Left lung (tissue), 10 donors: Measurements from ENCODE around the gene PRR23E. TPM values are rescaled to one million over a fixed set of nuclear protein-coding genes. Genes with fewer than 3 reads are reported as not detected.
A peak's percentile ranks its signal among the peaks of the same experiment; 100 is the strongest.

ENCODE experiments used
- ATAC-seq: fragments of 200-7000 bp; cut with Tn5 transposase; one replicate; pipeline ENCODE4 v1.9.1; 2020; ENCODE audit warnings: moderate library complexity
- DNase-seq, 4 donors: peaks; one replicate each; pipeline ENCODE4 v3.0.0-alpha.2; 2013 to 2020
- H3K27ac ChIP-seq, 2 donors: fragments of 200-600 bp; sonication (generic) in 1 of 2; one replicate each; pipeline versions ENCODE4 v1.5.0 to v1.8.0; 2020 to 2021
- H3K27me3 ChIP-seq, 2 donors: fragments of 200-600 bp; sonication (generic) in 1 of 2; one replicate each; pipeline versions ENCODE4 v1.5.0 to v1.8.0; 2020 to 2021
- H3K36me3 ChIP-seq, 2 donors: fragments of 200-600 bp; sonication (generic) in 1 of 2; one replicate each; pipeline versions ENCODE4 v1.5.0 to v1.8.0; 2020 to 2021
- H3K4me1 ChIP-seq, 2 donors: fragments of 200-600 bp; one replicate each; pipeline ENCODE4 v1.8.0; 2021
- H3K4me3 ChIP-seq, 2 donors: fragments of 200-600 bp; sonication (generic) in 1 of 2; one replicate each; pipeline versions ENCODE4 v1.5.0 to v1.8.0; 2020 to 2021; ENCODE audit warnings: mild to moderate bottlenecking in 1 of 2
- H3K9me3 ChIP-seq, 2 donors: fragments of 200-600 bp; sonication (generic) in 1 of 2; one replicate each; pipeline versions ENCODE4 v1.5.0 to v1.8.0; 2020 to 2021
- intact Hi-C, 2 donors: fragments of 100-400 bp; cut with DNase I; formaldehyde crosslinking; loops; one replicate each; pipeline versions ENCODE4 v1.11.2 to v1.14.2; 2022
- polyA plus RNA-seq, 6 donors: library from polyadenylated mRNA; unstranded; fragments of 120-200 nt; gene quantifications; one replicate each; pipeline ENCODE4 v1.2.1, GENCODE V29; 2013; ENCODE audit not compliant: insufficient read length in 6 of 6
- total RNA-seq, 2 donors: library from RNA; stranded (reverse); fragmentation: NEBNext Ultra II Directional; extraction: Animal tissue kit (Norgen Biotek cat#: 25700); gene quantifications; one replicate each; pipeline ENCODE4 v1.2.1, GENCODE V29; 2021
- TF ChIP-seq, protein P1 (sequence below), 2 donors: fragments of 200-600 bp; sonication (generic) in 1 of 2; IDR thresholded peaks; one replicate each; pipeline versions ENCODE4 v1.5.0 to v1.8.0; 2021; ENCODE audit warnings: antibody characterized with exemption in 2 of 2
- donor health status: DM: no; HTN: yes; CAD: no.
- donor health status: DM: no; HTN: no; CAD: no.

Gene PRR23E
- total and polyA plus RNA-seq, 8 donors = not detected

DNA sequence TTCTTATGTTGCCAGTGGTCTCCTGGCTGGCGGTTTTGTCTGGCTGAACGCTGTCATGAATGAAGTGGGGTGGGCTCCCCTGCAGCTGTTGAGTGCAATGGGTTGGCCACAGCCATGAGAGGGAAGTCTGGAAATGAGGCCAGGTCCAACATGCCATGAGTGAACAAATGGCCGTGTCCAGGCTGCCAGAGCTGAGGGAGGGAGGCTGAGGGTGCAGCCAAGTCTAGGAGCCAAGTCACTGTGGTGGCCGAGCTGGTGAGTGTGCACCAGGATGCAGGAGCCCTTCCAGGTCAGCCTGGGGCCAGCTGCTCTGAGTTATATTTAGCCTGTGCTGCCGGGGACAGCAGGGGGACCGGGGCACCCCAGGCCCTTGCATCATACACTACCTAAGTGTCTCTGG lies 24.7 kb upstream of the PRR23E start:
- H3K9me3 ChIP-seq = no peaks in the 10 kb centered on the region

GRCh38 chr3:127170814-127171213 lies 22.1 kb upstream of the PRR23E start:
- TF ChIP-seq, protein P1, sequence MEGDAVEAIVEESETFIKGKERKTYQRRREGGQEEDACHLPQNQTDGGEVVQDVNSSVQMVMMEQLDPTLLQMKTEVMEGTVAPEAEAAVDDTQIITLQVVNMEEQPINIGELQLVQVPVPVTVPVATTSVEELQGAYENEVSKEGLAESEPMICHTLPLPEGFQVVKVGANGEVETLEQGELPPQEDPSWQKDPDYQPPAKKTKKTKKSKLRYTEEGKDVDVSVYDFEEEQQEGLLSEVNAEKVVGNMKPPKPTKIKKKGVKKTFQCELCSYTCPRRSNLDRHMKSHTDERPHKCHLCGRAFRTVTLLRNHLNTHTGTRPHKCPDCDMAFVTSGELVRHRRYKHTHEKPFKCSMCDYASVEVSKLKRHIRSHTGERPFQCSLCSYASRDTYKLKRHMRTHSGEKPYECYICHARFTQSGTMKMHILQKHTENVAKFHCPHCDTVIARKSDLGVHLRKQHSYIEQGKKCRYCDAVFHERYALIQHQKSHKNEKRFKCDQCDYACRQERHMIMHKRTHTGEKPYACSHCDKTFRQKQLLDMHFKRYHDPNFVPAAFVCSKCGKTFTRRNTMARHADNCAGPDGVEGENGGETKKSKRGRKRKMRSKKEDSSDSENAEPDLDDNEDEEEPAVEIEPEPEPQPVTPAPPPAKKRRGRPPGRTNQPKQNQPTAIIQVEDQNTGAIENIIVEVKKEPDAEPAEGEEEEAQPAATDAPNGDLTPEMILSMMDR (IDR thresholded peaks at IDR 0.05) = no peak

More for the DNA sequence above, 24.7 kb upstream of the PRR23E start:
- TF ChIP-seq, protein P1 (IDR thresholded peaks at IDR 0.05) = no peak
- Histone ChIP-seq H3K4me3 (no peak overlapping the region), H3K27me3 (peaks cover 0 to 41% of the 10 kb centered on the region in 2 donors), H3K36me3 (no peaks in the 10 kb centered on the region), H3K4me1 (no peaks in the 10 kb centered on the region), H3K27ac (no peak overlapping the region)
- ATAC-seq = no peak
- peak in 1 of 4 donors; percentile 19 for DNase-seq
- intact Hi-C loops = no loop called here

GRCh38 chr3:127171320-127171719 lies 21.6 kb upstream of the PRR23E start:
- no peaks in the 10 kb centered on the region for H3K4me1 ChIP-seq
- no peak overlapping the region for H3K4me3 ChIP-seq
- intact Hi-C loops = no loop called here
- TF ChIP-seq, protein P1 (IDR thresholded peaks at IDR 0.05) = no peak
- DNase-seq = peak in 1 of 4 donors; percentile 19
- no peak overlapping the region for H3K27ac ChIP-seq
- H3K9me3 ChIP-seq = no peaks in the 10 kb centered on the region
- H3K36me3 ChIP-seq = no peaks in the 10 kb centered on the region
- ATAC-seq = no peak
- peaks cover 0 to 54% of the 10 kb centered on the region in 2 donors for H3K27me3 ChIP-seq

More at GRCh38 chr3:127170814-127171213, 22.1 kb upstream of the PRR23E start:
- Histone ChIP-seq H3K27me3 (peaks cover 0 to 54% of the 10 kb centered on the region in 2 donors), H3K4me1 (no peaks in the 10 kb centered on the region), H3K27ac (no peak overlapping the region), H3K4me3 (no peak overlapping the region), H3K36me3 (no peaks in the 10 kb centered on the region), H3K9me3 (no peaks in the 10 kb centered on the region)
- ATAC-seq (peak; percentile 11), DNase-seq (peak in 2 of 4 donors; percentile 29 to 59)
- intact Hi-C loops = no loop called here

GRCh38 chr3:127171721-127172120 lies 21.2 kb upstream of the PRR23E start:
- intact Hi-C loops = no loop called here
- no peak overlapping the region for H3K4me3 ChIP-seq
- H3K9me3 ChIP-seq = no peaks in the 10 kb centered on the region
- no peaks in the 10 kb centered on the region for H3K36me3 ChIP-seq
- no peak for ATAC-seq
- H3K27ac ChIP-seq = no peak overlapping the region
- TF ChIP-seq, protein P1 (IDR thresholded peaks at IDR 0.05) = no peak
- H3K4me1 ChIP-seq = no peaks in the 10 kb centered on the region
- H3K27me3 ChIP-seq = peaks cover 0 to 54% of the 10 kb centered on the region in 2 donors
- DNase-seq = peak in 1 of 4 donors; percentile 16

- H3K4me3 ChIP-seq = no peak overlapping the region
- H3K36me3 ChIP-seq = no peaks in the 10 kb centered on the region
- TF ChIP-seq, protein P1 (IDR thresholded peaks at IDR 0.05) = no peak
- H3K9me3 ChIP-seq = no peaks in the 10 kb centered on the region
- no peak overlapping the region for H3K27ac ChIP-seq
- no peaks in the 10 kb centered on the region for H3K4me1 ChIP-seq
- no peak for ATAC-seq
- intact Hi-C loops = no loop called here
- H3K27me3 ChIP-seq = peaks cover 0 to 50% of the 10 kb centered on the region in 2 donors
- no peak for DNase-seq
Observed at GRCh38 chr3:127172211-127172610, 20.7 kb upstream of the PRR23E start.
